A204.1 (cell line): ENCODE measurements around the gene PAX5.

Experiments used
- FAIRE-seq: peaks from 2 replicates; lab custom pipeline; 2012; peaks lifted over from hg19 to GRCh38; lab: Jason Lieb, UNC

Gene PAX5

GRCh38 chr9:36930941-36931340, 103.1 kb downstream of the PAX5 start:
- FAIRE-seq: no peak

DNA sequence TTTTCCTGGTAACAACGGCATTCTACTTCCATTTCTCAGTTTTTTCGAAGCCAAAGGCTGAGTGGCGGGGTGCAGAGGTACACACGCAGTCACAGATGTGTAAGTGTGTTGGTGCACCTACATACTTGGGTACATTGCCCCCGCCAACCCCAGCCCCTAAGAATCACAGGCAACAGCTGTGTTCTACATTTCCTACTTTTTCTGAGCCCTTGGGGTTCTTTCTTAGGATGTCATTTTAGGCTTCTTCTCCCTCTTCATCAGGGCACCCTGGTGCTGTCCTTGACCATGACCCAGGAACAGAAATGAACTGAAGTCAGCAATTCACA, 104.8 kb downstream of the PAX5 start:
- no peak for FAIRE-seq

- FAIRE-seq: no peak
Observed at GRCh38 chr9:36928670-36929349, 105.3 kb downstream of the PAX5 start.

- no peak for FAIRE-seq
Observed at GRCh38 chr9:36928210-36928609, 105.9 kb downstream of the PAX5 start.

- no peak for FAIRE-seq
Observed at GRCh38 chr9:36924757-36925432, 109.2 kb downstream of the PAX5 start.

- no peak for FAIRE-seq
Observed at GRCh38 chr9:36924071-36924470, 110.0 kb downstream of the PAX5 start.

- FAIRE-seq: no peak
Observed at GRCh38 chr9:36923025-36923625, 110.9 kb downstream of the PAX5 start.

GRCh38 chr9:36922548-36922947, 111.5 kb downstream of the PAX5 start:
- no peak for FAIRE-seq

DNA sequence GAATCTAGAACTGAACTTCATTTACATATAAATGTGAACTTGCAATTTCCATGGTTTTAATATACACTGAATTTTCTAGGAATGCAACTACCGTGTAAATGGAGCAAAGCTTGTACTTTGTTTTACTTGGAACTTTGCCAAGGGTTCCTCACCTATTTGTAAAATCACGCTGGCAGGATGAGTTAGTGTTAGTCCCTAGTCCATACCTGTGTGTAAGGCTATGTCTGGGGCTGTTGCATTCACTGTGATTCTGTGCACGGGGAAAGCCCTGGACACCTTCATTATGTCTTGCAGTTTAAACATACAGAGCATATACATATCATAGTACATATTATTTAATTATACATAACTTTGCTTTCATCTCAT, 119.9 kb downstream of the PAX5 start:
- no peak for FAIRE-seq

- FAIRE-seq: no peak
Observed at GRCh38 chr9:36913393-36914211, 120.5 kb downstream of the PAX5 start.

DNA sequence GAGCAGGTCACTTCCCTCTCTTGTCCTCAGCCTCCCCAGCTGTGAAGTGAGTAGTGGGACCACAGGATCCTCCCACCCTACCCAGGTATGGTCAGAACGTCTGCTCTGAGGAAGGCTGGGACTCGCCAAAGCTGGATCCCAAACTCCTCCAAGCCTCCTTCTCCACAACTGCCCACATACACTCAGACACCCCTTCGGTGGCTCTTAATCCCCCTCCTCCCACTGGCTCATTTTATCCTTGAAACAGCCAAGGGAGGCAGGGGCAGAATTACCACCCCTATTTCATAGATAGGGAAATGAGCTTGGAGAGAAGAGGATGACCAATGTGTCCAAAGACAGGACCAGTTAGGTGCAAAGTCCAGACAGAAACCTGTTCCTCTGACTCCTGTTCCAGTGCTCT, 121.4 kb downstream of the PAX5 start:
- no peak for FAIRE-seq

- no peak for FAIRE-seq
Observed at GRCh38 chr9:36911601-36912412, 122.3 kb downstream of the PAX5 start.

DNA sequence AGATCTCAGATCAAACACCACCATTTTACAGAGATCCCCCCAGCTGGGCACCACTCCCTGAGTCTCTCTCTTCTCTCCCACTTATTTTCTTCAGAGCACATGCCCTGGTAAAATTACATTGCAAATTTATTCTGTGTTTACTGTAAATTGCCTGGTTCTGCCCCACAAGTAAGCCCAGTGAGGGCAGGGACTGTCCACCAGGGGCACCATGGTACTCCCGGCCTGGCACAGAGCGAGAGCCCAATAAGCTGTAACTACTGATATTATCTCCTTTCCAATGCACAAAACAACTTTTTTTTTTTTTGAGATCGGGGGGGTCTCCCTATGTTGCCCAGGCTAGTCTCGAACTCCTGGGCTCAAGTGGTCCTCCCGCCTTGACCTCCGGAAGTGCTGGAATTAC, 123.0 kb downstream of the PAX5 start:
- FAIRE-seq: no peak

DNA sequence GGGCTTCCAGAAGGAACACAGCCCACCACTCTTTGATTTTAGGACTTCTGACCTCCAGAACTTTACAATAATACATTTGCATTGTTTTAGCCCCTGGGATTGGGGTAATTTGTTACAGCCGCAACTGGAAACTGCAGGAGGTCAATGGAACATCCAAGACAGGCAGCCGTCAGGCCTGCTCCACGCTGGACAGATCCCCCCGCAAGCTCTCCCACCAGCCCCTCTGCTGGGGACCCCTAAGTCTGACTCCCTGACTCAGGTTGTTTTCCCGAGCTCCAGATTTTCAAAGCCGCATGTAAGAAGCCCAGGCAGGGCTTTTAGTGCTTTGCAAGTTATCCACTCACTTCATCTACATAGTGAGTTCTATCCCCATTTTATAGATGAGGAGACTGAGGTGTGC, 127.6 kb downstream of the PAX5 start:
- no peak for FAIRE-seq

GRCh38 chr9:36905101-36906066, 128.7 kb downstream of the PAX5 start:
- FAIRE-seq: no peak

DNA sequence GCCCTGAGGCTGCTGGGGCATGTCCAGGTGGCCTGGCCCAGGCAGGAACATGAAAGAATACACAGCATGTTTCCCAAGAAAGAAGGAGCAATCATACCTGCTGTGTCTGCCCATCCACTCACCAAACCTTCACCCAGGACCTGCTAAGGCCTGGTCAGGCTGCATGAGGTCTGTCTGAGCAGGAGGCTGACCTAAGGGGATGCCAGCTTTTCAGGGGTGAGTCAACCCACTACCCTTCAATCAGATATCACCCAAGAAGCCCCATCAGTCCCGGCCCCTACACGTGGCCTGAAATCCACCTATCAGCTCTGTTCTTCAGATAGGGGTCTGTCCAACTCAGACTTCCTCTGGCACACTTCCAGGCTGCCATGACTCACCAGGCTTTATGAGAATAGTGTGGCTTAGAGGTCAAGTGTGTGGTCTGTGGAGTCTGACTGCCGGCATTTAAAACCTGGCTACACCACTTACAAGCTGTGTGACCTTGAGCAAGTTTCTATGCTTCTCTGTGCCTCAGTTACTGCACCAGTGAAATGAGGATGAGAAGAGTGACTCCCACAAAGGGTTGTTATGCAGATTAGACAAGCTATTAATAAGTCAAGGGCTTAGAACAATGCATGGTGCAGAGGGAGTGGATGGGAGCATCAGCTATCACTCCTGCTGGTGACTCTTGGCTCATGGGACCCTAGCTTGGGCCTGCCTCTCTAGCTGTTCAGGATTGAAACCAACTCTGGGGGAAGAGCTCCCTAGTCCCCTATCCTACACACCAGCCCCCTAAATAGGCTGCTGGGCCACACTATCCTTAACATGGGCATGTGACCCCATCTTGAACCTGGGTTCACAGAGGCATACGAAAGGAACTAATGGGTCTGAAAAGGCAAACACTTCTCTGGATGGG, 130.3 kb downstream of the PAX5 start:
- FAIRE-seq: no peak

- FAIRE-seq: no peak
Observed at GRCh38 chr9:36902861-36903524, 131.1 kb downstream of the PAX5 start.

DNA sequence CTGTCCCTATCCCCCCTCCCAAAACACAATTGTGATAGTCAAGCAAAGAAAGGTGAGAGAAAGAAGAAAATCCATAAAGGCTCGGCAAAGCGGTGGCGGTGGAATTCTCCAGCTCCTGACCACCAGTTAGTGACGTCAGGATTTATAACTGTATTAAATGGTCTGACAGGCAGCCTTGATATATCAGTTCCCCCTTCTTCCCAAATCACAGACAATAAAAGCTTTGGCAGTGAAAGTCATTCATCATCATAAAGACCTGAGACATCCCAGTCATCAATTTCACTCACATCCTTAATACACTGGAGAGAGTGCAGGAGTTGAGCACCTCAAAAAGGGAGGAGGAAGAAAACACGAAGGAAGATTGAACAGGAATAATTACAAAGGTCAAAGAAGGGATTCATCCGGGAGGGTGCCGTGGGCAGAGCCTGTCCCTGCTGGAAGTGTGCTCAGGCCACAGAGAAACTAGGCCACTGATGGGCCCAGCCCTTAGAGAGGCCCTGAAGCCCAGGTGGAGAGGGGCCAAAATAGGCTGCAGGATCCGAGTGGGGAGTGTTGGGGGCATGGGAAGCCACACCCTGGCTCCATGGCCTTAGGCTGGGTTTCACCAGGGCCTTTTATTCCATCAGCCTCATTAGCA, 131.9 kb downstream of the PAX5 start:
- FAIRE-seq: no peak

DNA sequence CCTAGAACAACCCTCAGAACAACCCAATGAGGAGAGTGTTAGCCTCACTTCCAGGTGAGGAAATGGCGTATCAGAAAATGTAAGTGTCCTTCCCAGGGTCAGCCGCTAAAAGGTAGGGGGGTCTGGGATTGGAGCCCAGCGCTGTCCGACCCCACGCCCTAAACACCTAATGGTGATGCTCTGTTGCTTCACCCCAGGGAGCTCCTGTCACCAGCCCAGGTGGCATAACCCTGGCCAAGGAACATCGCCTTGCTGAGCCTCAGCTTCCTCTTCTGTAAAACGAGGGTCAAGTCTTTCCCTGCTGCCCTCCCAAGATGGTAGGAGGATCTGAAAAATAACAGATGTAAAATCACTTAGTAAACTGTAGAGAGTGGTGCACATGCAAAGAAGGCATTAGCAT, 132.5 kb downstream of the PAX5 start:
- no peak for FAIRE-seq
